Loucy (cell line): ENCODE data around the gene ASIC4.

ENCODE experiments used
- H2AFZ ChIP-seq: fragments of 200-600 bp; sonication (generic); 2 replicates; pipeline ENCODE4 v1.6.0; 2016; ENCODE audit warnings: antibody characterized with exemption, mild to moderate bottlenecking, low read length, moderate library complexity
- H3F3A ChIP-seq: fragments of 200-600 bp; 2 replicates; pipeline ENCODE4 v1.6.0; 2016; ENCODE audit warnings: antibody characterized with exemption, low read depth, mild to moderate bottlenecking
- H3K27me3 ChIP-seq: fragments of 200-600 bp; sonication (generic); 2 replicates; pipeline ENCODE4 v1.6.1; 2014; ENCODE audit warnings: low read length, mild to moderate bottlenecking; ENCODE audit not compliant: insufficient read depth, poor library complexity, severe bottlenecking
- H3K36me3 ChIP-seq: fragments of 200-600 bp; sonication (generic); 2 replicates; pipeline ENCODE4 v1.6.1; 2016; ENCODE audit warnings: low read length; ENCODE audit not compliant: insufficient read depth
- H3K4me1 ChIP-seq: fragments of 200-600 bp; sonication (generic); 2 replicates; pipeline ENCODE4 v1.5.1; 2014; ENCODE audit warnings: low read length, mild to moderate bottlenecking; ENCODE audit not compliant: insufficient read depth, poor library complexity, severe bottlenecking
- H3K4me2 ChIP-seq: fragments of 200-600 bp; sonication (generic); 2 replicates; pipeline ENCODE4 v1.6.0; 2014; ENCODE audit warnings: antibody characterized with exemption, low read length, low read depth, mild to moderate bottlenecking; ENCODE audit not compliant: poor library complexity, severe bottlenecking
- H3K4me3 ChIP-seq: fragments of 200-600 bp; sonication (generic); 2 replicates; pipeline ENCODE4 v1.5.1; 2014; ENCODE audit warnings: low read length, mild to moderate bottlenecking, mixed read lengths; ENCODE audit not compliant: poor library complexity, severe bottlenecking
- H3K79me2 ChIP-seq: fragments of 200-600 bp; sonication (generic); 2 replicates; pipeline ENCODE4 v1.6.1; 2014; ENCODE audit warnings: low read length; ENCODE audit not compliant: insufficient read depth
- H3K9ac ChIP-seq: fragments of 200-600 bp; sonication (generic); 2 replicates; pipeline ENCODE4 v1.6.0; 2014; ENCODE audit warnings: mild to moderate bottlenecking, low read depth, low read length, moderate library complexity; ENCODE audit not compliant: poor library complexity, severe bottlenecking
- H3K9me2 ChIP-seq: fragments of 200-600 bp; sonication (generic); replicated peaks from 2 replicates; pipeline ENCODE4 v1.6.1; 2016; ENCODE audit warnings: low read depth, low read length, mixed read lengths
- H3K9me3 ChIP-seq: fragments of 200-600 bp; sonication (generic); 2 replicates; pipeline ENCODE4 v1.6.1; 2014; ENCODE audit warnings: mild to moderate bottlenecking, antibody characterized with exemption, low read length, low read depth; ENCODE audit not compliant: insufficient read depth
- H4K20me1 ChIP-seq: fragments of 200-600 bp; sonication (generic); 2 replicates; pipeline ENCODE4 v1.6.0; 2014; ENCODE audit warnings: antibody characterized with exemption, low read length, mild to moderate bottlenecking; ENCODE audit not compliant: insufficient read depth, poor library complexity, severe bottlenecking
- EZH2phosphoT487 ChIP-seq: fragments of 200-600 bp; IDR thresholded peaks from 2 replicates; pipeline ENCODE4 v1.6.1; 2018; ENCODE audit warnings: antibody characterized with exemption, mild to moderate bottlenecking, moderate library complexity, borderline replicate concordance
- TF ChIP-seq, protein P1 (sequence below): fragments of 200-600 bp; sonication (generic); conservative IDR thresholded peaks from 2 replicates; pipeline ENCODE4 v1.5.1; 2014; ENCODE audit warnings: mild to moderate bottlenecking, antibody characterized with exemption, low read length

Gene ASIC4

DNA sequence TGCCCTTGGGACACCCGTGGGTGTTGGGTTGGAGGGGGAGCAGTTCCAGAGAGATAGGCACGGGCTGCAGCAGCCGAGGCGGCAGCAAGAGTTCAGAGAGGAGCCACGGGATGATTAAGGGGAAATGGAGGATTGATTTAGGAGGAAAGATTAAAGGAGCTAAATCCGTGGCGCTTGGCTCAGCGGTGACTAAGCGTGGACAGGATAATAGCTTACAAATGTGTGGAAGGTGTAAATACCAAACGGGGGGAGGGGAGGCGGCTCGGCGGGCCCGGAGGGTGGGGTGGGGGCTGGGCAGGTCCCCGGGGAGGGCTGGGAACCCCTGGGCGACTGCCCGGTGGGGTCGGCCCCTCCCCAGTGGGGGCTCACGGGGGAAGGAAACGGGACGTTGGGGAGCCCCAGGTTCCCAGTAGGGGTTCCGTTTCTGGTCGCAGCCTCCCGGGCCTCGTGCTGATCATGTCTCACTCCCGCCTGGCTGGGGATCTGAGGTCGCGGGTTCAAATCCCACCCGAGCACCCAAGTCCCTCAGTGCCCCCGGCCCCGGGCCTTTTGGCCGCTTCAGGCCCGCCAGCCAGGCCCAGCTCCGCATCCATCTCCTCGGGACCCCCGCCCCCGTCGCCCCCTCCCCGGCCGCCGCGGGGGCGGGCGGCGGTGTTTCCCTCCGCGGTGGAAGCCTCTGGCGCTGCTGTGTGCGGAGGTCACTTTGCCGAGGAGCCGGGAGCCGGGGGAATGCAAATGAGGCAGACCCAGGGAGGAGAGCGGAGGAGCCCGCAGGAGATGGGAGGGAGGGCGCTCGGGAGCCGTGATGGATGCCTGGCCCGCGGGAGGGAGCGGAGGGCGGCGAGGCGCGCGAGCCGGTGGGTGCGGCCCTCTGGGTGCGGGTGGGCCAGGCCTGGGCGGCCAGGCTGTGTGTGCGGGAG is 8.1 kb downstream of the ASIC4 start:
- Histone ChIP-seq H2AFZ (peak overlapping the region; percentile 82; the same call in 1 of the 2 replicates), H3K4me3 (no peak overlapping the region), H3F3A (no peaks in the 10 kb centered on the region), H3K79me2 (no peaks in the 10 kb centered on the region), H3K36me3 (no peaks in the 10 kb centered on the region), H3K9ac (no peak overlapping the region), H3K9me2 (no peaks in the 10 kb centered on the region), H3K4me1 (peaks cover 11% of the 10 kb centered on the region), H4K20me1 (no peaks in the 10 kb centered on the region), H3K27me3 (no peaks in the 10 kb centered on the region), H3K9me3 (no peaks in the 10 kb centered on the region), H3K4me2 (no peak overlapping the region)
- TF ChIP-seq, protein P1, sequence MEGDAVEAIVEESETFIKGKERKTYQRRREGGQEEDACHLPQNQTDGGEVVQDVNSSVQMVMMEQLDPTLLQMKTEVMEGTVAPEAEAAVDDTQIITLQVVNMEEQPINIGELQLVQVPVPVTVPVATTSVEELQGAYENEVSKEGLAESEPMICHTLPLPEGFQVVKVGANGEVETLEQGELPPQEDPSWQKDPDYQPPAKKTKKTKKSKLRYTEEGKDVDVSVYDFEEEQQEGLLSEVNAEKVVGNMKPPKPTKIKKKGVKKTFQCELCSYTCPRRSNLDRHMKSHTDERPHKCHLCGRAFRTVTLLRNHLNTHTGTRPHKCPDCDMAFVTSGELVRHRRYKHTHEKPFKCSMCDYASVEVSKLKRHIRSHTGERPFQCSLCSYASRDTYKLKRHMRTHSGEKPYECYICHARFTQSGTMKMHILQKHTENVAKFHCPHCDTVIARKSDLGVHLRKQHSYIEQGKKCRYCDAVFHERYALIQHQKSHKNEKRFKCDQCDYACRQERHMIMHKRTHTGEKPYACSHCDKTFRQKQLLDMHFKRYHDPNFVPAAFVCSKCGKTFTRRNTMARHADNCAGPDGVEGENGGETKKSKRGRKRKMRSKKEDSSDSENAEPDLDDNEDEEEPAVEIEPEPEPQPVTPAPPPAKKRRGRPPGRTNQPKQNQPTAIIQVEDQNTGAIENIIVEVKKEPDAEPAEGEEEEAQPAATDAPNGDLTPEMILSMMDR: no peak
- no peak for TF ChIP-seq EZH2phosphoT487

DNA sequence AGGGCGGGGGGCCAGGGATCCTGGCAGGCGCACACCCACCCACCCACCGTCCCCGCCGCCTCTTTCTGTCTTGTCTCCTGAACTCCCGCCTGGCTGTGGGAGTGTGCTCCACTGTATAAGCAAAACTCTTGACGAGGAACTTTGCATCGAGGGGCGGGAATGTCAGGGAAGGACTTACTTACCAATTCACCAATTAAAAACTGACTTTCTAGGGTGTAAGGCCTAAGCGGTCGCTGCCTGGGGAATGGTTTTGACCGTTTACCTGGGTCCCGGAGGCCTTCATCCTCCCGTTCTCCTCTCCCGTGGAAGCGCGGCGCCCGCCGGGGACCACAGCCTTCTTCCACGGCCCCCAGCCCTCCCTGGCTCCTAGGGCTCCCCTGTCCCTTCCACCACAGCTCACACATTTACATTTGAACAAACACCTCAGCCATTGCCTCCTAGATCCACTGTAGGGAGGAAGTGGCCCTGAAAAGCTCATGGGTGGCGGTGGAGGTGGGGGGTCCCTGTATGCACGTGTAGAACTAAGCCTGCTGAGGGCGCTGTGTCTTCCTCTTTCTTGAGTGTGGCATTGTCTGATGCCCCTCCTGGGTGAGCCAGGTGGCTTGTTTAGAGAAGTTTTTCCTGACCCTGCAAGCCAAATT is 8.9 kb downstream of the ASIC4 start:
- Histone ChIP-seq H3K4me3 (no peak overlapping the region), H3K79me2 (no peaks in the 10 kb centered on the region), H4K20me1 (no peaks in the 10 kb centered on the region), H3K9me3 (no peaks in the 10 kb centered on the region), H3K4me1 (peaks cover 11% of the 10 kb centered on the region), H3K4me2 (no peak overlapping the region), H3K9me2 (no peaks in the 10 kb centered on the region), H3K36me3 (no peaks in the 10 kb centered on the region), H2AFZ (no peak overlapping the region), H3K9ac (no peak overlapping the region), H3K27me3 (no peaks in the 10 kb centered on the region), H3F3A (no peaks in the 10 kb centered on the region)
- TF ChIP-seq, protein P1: peak; percentile 35
- no peak for TF ChIP-seq EZH2phosphoT487

DNA sequence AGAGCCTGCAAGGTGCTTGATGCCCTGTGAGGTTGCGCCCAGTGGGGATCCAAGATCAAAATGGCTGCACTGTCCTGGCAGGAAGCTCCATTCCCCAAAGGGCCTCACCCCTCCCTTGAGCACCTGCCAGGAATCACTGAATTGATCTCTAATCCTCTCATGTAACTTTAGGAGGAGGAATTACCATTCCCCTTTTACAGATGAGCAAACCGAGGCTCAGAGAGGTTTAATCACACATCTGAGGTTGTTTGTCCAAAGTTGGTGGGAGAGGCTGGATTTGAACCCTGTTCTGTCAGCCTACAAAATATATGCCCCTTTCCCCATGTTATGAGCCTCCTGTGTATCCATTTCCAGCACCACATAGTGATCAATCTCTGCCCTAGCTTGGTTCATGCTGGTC is 10.5 kb downstream of the ASIC4 start:
- H3K9me3 ChIP-seq: no peaks in the 10 kb centered on the region
- H3K9ac ChIP-seq: no peak overlapping the region
- H3K4me2 ChIP-seq: no peak overlapping the region
- no peak overlapping the region for H3K4me3 ChIP-seq
- TF ChIP-seq EZH2phosphoT487: no peak
- TF ChIP-seq, protein P1: no peak
- peaks cover 11% of the 10 kb centered on the region for H3K4me1 ChIP-seq
- no peak overlapping the region for H2AFZ ChIP-seq
- no peaks in the 10 kb centered on the region for H3F3A ChIP-seq
- no peaks in the 10 kb centered on the region for H3K36me3 ChIP-seq
- no peaks in the 10 kb centered on the region for H3K9me2 ChIP-seq
- no peaks in the 10 kb centered on the region for H4K20me1 ChIP-seq
- H3K27me3 ChIP-seq: no peaks in the 10 kb centered on the region
- H3K79me2 ChIP-seq: no peaks in the 10 kb centered on the region
